ENCODE data around the gene APEH. TPM values are rescaled to one million over a fixed set of nuclear protein-coding genes. Genes with fewer than 3 reads are reported as not detected.

APEH gene
- 100 to 1,000 TPM; 186 to 189 TPM for total RNA-seq

- ChIA-PET POLR2A (interaction anchor here (2.6 kb wide), 1 partner anchor 134 kb away, joined by 21 read pairs; no protein-coding TSS in a partner anchor), CTCF (interaction anchor here (1.3 to 5.3 kb wide), 3 partner anchors 27 to 134 kb away, joined by 3 to 139 read pairs (median 15); partner anchors contain the start of gene BSN)
Measured at GRCh38 chr3:49673715-49674496, at the start of gene APEH. Gene APEH, plus strand, starts transcription at chr3:49674351. Its CDS starts 51 bp downstream, at chr3:49674402.

GRCh38 chr3:49625071-49625470 lies 49.1 kb upstream of the APEH start:
- CTCF ChIA-PET: interaction anchor here (0.7 kb wide), 2 partner anchors 85 to 134 kb away, joined by 3 read pairs; no protein-coding TSS in a partner anchor
- POLR2A ChIA-PET: no interaction called here

GRCh38 chr3:49626101-49626581 lies 48.0 kb upstream of the APEH start:
- ChIA-PET CTCF (no interaction called here), POLR2A (no interaction called here)

- ChIA-PET POLR2A (no interaction called here), CTCF (no interaction called here)
Measured at GRCh38 chr3:49626796-49627195, 47.4 kb upstream of the APEH start.

GRCh38 chr3:49627634-49628033 lies 46.5 kb upstream of the APEH start:
- CTCF ChIA-PET: interaction anchor here (1.1 kb wide), 1 partner anchor 44 kb away, joined by 4 read pairs; no protein-coding TSS in a partner anchor
- POLR2A ChIA-PET: no interaction called here

- POLR2A ChIA-PET: no interaction called here
Measured at GRCh38 chr3:49628249-49628648, 45.9 kb upstream of the APEH start.

GRCh38 chr3:49629451-49629850 lies 44.7 kb upstream of the APEH start:
- ChIA-PET CTCF (no interaction called here), POLR2A (no interaction called here)

More at GRCh38 chr3:49628249-49628648, 45.9 kb upstream of the APEH start:
- CTCF ChIA-PET: interaction anchor here (1.1 kb wide), 1 partner anchor 44 kb away, joined by 4 read pairs; no protein-coding TSS in a partner anchor

GRCh38 chr3:49629866-49630265 lies 44.3 kb upstream of the APEH start:
- ChIA-PET CTCF (interaction anchor here (0.6 kb wide), 1 partner anchor 372 kb away, joined by 3 read pairs; no protein-coding TSS in a partner anchor), POLR2A (no interaction called here)

GRCh38 chr3:49630784-49631183 lies 43.4 kb upstream of the APEH start:
- ChIA-PET POLR2A (no interaction called here), CTCF (no interaction called here)

- ChIA-PET CTCF (no interaction called here), POLR2A (no interaction called here)
Measured at GRCh38 chr3:49634736-49635135, 39.4 kb upstream of the APEH start.

GRCh38 chr3:49636883-49637609 lies 37.1 kb upstream of the APEH start:
- POLR2A ChIA-PET: interaction anchor here (0.6 kb wide), 1 partner anchor 159 kb away, joined by 3 read pairs; no protein-coding TSS in a partner anchor
- CTCF ChIA-PET: no interaction called here

- POLR2A ChIA-PET: no interaction called here
- CTCF ChIA-PET: no interaction called here
Measured at GRCh38 chr3:49638445-49638844, 35.7 kb upstream of the APEH start.

GRCh38 chr3:49639551-49639950 lies 34.6 kb upstream of the APEH start:
- POLR2A ChIA-PET: no interaction called here
- CTCF ChIA-PET: interaction anchor here (1.6 kb wide), 1 partner anchor 100 kb away, joined by 4 read pairs; no protein-coding TSS in a partner anchor

GRCh38 chr3:49641292-49641691 lies 32.9 kb upstream of the APEH start:
- POLR2A ChIA-PET: no interaction called here
- CTCF ChIA-PET: interaction anchor here (1.6 kb wide), 1 partner anchor 102 kb away, joined by 4 read pairs; no protein-coding TSS in a partner anchor

- ChIA-PET CTCF (interaction anchor here (1.3 kb wide), 1 partner anchor 102 kb away, joined by 3 read pairs; no protein-coding TSS in a partner anchor), POLR2A (no interaction called here)
Measured at GRCh38 chr3:49641921-49642707, 32.0 kb upstream of the APEH start.

- ChIA-PET CTCF (interaction anchor here (1.3 kb wide), 1 partner anchor 103 kb away, joined by 3 read pairs; no protein-coding TSS in a partner anchor), POLR2A (no interaction called here)
Measured at GRCh38 chr3:49642708-49643145, 31.4 kb upstream of the APEH start.

GRCh38 chr3:49644684-49645083 lies 29.5 kb upstream of the APEH start:
- ChIA-PET POLR2A (no interaction called here), CTCF (interaction anchor here (1.0 kb wide), 1 partner anchor 103 kb away, joined by 4 read pairs; no protein-coding TSS in a partner anchor)

- ChIA-PET POLR2A (no interaction called here), CTCF (no interaction called here)
Measured at GRCh38 chr3:49646236-49646635, 27.9 kb upstream of the APEH start.

- CTCF ChIA-PET: no interaction called here
- POLR2A ChIA-PET: no interaction called here
Measured at GRCh38 chr3:49647741-49648140, 26.4 kb upstream of the APEH start.
